Activated CD8-positive, alpha-beta memory T cell treated with anti-CD3 and anti-CD28 coated beads for 48 hours (primary cell): ENCODE results near the gene SLC22A23.

ENCODE experiments used
- DNase-seq, 3 experiments: peaks; one replicate each; pipeline ENCODE4 v3.0.0-alpha.2; 2020; ENCODE audit warnings: low read depth in 2 of 3, low spot score in 2 of 3

The SLC22A23 gene

DNA sequence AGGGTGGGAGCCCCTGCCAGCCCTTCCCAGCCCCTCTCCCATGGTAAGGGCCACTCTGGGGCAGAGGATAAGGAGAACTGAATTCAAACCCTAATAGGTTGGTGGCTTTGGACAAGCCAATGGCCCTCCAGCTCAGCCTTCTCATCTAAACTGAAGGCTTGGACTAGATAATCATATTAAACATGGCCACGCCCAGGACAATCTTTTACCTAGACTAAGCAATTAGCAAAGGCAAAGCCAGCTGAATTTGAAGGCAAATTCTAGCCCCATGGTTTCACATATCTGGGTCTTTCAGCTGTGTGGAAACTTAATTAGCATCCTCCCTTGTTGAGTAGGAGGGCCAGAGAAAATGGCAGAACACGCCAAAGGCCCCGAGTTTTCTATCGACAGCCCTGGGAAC, 10.7 kb downstream of the SLC22A23 start:
- no peak for DNase-seq

DNA sequence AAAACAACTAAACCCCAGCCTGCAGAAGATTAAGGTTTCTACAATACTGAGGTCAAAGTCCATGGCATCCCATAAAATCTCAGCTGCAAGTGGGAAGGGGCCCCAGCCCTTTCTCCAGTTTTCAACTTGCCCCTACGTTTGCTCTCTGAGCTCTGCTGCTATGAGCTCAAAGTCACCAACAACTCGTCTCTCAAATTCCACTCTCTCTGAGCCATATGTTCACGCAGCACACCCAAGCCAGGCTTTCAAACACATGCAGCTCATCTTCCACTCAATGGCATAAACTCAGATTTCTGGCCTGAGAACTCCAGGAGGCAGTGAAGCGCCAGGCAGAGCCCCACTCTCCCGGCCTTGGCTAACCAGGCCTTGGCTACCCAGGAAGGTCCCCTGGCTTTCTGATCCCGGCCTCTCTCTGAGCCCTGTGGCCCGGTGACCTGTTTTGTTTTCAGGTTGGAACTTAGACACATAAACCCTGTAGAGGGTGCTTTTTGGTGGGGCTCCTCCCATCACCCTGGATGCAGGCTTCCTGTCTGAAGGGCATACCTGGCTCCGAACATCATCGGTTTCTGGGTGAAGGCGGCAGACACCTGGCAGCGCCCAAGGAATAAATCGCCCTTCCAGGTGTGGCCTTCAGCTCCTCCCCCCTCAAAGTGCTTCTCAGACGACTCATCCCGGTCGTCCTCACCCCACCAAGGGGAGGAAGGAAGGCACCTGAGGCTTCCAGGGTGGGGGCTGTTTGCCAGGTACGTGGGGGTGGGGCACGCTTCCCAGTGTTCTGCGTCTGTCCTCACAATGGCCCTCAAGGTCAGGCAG, 12.4 kb downstream of the SLC22A23 start:
- no peak for DNase-seq

DNA sequence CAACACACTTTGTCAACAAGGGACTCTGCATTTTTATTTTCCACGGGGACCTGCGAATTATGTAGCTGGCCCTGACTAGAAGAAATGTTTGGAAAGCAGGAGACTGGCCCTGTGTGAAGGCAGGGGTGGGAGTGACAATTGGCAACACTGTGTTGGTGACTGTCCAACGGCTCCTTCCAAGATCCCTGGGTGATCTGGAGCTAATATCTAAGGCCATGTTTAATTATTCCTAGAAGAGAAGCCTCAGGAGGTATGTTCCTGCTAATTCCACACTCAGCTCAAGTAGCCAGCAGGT, 13.7 kb downstream of the SLC22A23 start:
- no peak for DNase-seq

DNA sequence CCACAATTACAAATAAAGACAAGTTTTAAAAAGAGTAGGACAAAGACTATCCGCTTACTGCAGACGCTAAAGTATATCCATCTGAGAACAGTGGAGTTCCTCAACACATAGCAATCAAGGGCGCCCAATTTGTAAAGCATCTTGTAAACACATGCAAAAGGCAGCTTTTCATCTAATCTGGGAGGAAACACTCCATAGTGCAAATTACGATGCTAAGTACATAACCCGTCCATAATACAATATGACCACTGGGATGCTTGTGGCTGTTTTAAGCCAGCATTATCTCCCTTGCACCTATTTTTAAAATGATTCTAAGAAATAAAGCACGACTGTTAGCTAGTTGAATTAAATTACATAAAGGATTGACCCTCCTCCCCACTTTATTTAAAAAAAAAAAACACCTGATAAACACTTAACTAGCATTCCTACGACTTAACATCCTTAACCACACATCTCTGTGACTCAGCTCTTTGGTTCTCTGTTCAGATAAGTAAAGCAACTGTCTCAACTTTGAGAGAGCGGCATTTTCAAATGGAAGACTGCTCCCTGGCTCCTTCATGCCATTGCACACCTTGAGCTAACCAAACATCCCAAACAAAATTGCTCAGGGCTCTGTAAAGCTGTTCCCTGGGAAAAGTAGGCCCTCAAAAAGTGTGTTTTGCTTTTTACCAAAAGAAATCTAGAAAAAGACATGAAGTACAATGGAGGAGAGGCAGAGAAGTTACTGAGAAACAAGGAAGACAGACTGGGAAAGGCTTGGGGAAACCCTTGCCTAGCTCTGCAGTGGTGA, 14.2 kb downstream of the SLC22A23 start:
- DNase-seq, result no peak

DNA sequence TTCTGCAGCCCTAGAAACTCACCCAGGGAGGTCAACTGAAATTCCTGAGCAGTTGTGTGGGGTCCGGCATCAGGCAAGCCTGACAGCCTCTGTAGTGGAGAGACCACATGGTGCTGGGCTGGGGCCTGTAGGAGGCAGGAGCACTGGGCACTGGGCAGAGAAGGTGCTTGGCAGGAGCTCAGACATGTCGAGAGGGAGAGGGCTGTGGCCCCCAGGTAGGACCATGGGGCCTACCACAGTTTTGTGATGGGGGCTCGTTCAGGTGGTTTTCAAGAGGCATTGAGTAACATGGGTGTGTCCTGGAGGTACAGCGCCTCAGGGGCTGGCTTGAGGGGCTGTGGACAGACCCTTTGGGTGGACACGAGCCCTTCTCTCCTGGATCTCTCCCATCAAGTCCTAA, 15.9 kb downstream of the SLC22A23 start:
- DNase-seq, result no peak

DNA sequence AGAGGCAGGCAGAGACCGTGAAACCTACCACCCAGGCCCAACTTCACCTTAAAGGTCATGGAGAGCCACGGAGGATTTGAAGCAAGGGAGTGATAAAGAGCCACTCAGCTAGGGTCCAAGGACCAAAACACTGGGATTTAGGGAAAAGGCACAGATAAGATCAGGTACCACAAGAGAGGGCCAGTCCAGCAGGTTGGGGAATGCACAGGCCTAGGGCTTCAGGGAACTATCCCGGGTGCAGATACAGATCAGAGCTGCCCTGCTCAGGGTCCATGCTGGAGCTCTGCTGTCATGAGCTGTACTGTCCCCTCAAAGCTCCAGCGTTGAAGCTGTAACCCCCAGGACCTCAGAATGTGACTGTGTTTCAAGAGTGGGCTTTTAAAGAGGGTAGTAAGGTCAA, 16.9 kb downstream of the SLC22A23 start:
- no peak for DNase-seq

DNA sequence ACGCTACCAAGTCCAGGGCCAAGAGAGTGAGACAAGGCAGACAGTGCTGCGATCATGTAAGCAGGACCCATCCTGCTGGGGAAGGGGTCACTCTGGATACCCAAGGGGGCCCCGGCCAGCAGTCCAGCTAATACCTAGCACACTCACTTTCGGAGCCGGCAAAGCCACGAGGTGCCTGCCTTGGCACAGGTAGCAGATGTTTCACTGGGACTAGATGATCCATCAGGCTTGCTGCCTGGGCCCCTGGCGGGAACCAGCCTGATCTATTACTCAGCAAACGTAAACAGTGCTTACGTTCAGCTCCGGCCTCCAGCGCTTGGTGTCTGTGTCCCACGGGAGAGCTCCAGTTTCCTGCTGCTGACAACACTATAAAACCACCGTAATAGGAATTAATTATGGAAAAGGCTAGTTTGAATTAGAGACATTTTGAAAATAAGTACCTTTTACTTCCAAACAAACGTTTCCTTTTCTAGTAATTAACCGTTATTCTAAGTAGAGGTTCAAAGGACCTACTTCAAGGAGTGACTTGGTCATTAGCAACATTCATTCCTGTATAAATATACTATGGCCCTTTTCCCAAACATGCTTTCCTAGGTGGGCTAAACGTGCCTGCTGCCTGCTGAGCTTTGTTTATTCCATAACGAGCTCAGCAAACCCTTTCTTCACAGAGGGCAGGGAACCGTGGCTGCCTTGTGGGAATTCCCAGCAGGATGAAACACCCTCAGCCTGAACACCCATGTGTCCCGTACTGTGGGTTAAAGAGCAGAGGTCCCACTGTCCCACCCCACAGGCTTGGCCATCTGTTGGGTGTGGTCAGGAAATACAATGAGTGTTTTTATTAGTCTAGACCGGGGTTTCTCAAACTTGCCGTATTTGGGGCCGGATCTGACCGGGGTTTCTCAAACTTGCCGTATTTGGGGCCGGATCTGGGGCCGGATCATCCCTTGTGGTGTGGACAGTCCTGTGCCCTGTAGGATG, 18.4 kb downstream of the SLC22A23 start:
- no peak for DNase-seq

DNA sequence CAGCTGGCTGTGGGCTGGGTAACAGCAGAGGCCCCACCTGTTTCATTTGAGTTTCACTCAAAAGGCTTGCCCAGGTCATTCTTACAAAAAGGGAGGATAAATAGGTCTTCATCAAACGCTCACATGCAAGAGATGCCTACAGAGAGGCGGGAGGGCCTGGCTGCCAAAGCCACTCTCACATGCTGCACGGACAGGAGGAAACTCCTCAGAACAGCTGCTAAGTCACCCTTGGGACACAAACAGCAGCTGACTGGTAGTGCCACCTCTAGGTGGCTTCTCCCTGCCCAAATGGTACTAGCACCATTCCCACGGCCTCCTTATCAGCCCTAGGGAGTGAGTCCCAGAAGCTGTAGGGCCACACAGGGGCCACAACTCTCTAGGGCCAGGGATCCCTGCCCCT, 23.8 kb downstream of the SLC22A23 start:
- no peak for DNase-seq

DNA sequence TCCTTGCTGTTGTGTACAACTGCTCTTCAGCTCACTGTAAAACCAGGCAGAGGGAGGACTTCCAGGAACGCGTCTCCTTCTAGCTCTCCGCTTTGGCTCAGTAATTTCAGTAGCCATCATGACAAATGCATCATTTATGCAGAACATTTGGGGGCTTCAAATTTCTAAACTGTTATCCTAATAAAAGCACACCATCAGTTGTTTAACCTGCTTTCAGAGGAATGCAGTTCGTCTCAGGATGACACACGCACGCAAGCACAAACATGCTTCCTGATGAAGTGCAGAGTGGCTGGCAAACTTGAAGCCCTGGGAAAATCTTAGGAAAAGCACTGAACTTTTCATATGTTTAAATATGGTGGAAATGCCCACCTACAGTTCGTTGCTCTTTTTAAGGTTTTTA, 24.4 kb downstream of the SLC22A23 start:
- no peak for DNase-seq

DNA sequence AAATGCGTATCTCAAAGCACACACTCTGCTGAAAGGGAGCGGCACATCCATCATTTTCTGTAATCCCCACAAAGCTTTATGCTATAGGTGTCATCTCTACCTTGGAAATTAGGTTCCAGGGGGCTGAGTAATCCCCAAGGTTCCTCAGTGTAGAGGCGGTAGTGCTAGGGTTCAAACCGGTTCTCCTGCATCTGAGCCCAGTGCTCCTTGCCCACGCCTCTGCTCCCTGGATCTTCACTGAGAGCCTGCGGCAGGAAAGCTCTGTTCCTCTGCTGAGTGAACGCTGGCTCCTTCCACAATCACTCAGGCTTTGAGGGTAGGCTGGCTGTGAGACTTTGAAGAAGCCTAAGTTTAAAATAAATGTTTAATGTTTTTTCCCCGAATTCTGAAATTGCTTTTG, 24.9 kb downstream of the SLC22A23 start:
- no peak for DNase-seq

DNA sequence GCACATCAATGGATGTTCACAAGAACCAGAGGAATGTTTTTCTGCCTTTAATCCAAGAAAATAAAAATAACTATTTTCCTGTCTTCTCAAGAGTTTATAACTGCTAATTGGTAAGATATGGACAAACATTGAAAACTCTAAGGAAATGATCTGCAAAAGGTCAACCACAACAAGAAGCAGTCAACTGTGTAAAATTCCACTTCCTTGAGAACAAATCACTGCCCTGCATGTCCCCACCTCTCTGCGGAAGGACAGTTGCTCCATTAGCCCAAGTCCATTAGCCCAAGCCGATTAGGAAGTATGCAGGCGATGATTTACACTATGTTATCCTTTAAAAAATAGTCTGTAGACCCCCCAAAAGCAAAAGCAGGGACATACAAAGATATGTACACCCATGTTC, 27.6 kb downstream of the SLC22A23 start:
- DNase-seq, result no peak

DNA sequence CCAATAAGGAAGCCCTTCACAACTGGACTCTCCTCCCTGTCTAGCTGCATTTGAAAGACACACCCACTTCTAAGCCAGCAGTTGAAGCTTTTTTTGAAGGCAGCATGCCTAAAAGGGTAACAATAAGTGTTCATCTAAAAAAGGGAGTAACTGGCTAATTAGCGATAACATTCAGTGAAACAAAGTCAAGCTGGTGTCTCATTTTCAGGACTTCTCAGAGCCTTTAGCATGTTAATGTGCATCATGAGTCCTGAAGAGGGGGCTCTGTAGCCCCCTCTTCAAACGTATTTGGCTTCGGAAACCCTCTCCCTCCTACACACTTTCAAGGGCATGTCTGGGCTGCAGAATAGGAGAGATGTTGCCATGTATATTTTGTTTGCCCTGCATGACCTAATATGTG, 28.1 kb downstream of the SLC22A23 start:
- no peak for DNase-seq

DNA sequence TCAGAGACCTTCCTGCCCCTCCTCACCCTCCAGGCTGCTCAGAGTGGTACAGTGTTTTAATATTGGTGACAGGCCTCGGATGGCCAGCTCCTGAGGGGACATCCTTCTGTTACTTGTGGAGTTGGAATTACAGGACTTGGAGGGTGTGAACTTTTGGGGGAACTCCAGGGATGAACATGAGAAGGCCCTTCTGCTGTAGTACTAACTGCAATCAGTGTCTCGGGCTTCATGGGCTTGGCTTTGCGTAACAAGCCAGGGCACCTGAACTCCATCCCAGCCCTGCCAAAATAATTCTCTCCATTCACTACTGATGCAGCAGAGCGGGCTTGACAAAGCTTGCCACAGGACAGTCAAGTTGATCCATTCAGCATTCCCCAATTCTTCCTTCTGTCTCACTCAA, 28.6 kb downstream of the SLC22A23 start:
- DNase-seq, result no peak

DNA sequence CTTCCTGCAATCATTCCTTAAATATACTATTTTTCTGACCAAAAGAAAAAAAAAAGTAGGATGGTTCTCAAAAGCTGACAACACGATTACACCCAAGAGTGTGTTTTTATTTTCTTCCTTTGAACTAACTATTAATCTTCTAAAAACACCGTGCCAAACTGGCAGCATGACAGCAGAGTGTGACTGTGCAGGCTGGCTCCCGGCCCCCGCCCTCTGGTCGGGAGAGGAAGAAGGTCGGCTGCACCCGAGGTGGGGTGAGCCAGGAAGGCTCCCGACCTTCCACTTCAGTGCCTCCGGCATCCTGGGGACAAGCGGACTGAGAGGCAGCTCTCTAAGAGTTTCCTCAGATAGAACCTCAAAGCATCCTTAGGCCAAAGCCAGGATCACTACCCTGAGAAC, 29.2 kb downstream of the SLC22A23 start:
- no peak for DNase-seq

DNA sequence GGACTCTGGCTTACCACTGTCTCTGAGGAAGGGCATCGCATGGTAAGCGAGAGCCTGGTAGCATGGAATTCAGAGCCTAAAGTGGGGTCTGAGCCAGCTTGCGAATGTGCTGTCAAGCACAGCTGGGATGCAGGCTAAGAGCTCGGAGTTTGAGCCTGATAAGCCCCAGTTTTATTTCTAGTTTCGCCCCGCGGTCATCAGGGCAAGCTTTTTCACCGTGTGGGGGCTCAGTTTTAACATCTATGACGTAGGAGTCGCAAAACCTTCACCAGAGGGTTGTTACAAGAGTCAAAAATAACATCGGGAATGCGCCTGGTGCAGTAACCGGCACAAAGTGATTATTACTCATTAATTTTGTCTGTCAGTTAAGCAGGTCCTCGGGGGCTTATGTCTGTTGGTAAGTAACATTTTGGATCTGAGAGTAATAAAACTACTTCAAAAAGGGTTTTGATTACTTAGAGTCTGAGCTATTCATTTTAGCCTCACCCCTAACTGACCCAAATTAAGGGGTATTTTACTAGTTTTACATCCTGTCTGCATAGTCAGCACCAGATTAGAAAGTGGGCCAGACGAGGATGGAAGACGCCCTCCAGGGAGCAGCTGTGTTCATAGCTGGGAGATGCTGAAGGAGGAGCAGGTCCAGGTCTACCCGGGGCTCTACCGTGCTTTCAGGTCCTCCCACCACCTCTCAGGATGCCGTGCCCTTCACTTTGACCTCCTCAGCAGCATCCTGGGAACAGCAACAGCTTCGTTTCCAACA, 29.7 kb downstream of the SLC22A23 start:
- DNase-seq, result no peak

DNA sequence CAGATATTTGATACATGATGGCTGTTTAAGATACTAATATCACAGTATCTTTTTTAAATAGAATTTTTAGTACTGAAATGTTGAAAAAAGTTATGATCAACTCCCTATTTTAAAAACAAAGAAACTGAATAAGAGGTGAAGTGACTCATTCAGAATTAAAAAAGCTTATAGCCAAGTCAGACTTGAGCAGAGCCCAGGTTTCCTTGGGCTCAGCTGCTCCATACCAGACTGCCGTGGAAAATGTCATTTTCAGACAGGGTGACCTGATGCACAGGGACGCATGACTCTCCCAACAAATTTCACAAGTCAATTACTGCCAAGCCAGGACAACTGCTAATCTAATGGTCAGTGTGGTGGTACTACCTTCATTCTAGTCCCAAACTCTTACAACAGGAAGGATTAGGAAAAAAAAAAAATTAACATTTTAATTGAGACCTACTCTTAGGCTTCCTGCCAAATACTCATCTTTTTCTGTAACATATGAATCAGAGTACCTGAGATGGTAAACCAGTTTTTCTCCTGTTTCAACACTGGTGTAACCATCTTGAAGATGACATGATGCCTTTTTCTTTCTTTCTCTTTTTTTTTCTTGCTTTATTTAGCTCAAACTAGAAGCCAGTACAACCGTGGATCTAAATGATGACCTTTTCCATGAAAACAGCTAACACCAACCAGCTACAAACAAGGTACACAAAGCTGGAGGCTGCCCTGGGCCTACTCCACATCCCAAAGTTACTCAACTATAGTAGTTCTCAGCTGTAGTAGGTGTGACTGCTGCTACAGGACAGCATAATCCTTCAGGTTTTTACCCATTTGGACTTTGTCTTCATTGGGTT, 30.5 kb downstream of the SLC22A23 start:
- DNase-seq, result no peak

DNA sequence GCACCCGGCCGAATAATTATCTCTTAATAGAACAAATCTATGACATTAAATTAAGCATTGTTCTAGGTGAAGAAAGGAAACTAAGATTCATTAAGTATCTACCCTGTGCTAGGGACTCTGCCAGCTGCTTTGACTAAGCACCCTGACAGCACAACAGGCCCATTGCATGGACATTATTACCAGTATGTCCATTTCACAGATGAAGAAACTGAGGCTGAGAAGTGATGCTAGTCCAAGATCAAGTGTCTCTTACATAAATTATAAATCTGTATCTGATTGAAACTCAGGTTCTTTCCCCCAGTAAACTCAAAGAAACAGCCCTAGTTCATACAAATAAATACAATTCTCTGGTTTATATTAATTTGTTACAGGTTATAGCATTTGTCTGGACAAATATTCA, 31.3 kb downstream of the SLC22A23 start:
- no peak for DNase-seq

DNA sequence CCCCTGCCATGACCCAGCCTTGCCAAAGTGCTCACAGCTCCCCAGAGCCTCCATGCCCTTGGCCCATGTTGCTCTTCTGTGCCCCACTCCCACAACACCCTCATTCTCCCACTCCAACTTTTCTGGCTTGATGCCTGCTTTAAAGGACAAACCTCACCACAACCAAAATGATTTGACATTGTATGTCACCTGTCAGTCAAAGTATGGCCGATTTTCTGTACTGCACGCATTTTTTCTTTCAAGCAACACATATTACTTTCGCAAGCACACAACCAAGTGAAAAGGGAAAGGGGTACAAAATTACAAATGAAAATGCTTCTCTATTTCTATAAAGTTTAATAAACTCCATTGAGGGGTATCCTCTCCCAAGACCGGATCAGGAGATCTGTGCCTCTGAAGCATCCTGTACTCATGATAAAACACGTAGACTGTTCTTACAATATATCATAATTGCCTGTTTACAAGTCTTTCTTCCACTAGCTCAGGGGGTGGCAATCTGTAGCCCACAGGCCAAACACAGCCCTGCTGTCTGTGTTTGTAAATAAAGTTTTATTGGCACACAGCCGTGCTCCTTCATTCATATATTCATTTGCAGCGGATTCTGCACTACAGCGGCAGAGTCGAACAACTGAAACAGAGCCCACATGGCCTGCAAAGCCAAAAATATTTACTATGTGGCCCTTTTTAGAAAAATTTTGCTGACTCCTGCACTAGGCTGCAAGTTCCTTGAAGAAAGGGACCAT, 32.5 kb downstream of the SLC22A23 start:
- DNase-seq, result no peak

DNA sequence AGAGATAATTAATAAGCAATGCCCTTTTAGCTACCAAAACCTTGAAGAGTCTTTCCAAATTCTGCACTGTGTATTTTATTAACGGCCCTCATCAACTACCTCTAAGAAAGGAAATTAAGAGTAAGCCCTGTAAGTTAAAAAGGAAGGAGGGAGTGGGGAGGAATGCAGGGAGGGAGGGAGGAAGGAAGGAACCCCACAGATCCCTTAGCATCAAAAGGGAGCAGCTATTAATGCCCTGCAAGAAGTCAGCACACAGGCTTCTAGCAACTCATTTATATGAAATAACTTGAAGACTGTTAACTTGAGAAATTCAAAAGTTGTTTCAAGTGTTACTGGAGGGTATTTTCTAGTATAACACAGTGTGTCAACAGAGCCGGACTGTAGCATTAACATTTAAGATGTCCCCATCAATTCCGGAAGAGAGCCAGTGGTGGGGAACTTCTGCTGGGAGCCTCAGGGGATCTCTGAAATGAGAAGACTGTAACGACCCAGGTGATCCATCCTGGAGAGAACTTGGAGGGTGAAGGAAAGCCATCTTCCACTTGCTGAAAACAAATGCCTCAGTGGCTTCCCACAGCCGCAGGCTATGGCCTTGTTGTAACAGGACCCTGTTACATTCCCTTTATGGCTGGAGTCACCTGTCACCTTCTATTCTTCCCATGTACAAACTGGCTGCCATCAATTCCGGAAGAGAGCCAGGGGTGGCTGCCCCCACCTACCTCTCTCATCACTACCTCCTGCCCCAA, 33.2 kb downstream of the SLC22A23 start:
- DNase-seq, result no peak
